ENCODE results near the gene NECTIN2.

DNA sequence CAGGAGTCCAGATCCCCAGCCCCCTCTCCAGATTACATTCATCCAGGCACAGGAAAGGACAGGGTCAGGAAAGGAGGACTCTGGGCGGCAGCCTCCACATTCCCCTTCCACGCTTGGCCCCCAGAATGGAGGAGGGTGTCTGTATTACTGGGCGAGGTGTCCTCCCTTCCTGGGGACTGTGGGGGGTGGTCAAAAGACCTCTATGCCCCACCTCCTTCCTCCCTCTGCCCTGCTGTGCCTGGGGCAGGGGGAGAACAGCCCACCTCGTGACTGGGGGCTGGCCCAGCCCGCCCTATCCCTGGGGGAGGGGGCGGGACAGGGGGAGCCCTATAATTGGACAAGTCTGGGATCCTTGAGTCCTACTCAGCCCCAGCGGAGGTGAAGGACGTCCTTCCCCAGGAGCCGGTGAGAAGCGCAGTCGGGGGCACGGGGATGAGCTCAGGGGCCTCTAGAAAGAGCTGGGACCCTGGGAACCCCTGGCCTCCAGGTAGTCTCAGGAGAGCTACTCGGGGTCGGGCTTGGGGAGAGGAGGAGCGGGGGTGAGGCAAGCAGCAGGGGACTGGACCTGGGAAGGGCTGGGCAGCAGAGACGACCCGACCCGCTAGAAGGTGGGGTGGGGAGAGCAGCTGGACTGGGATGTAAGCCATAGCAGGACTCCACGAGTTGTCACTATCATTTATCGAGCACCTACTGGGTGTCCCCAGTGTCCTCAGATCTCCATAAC lies 59.5 kb downstream of the NECTIN2 start, which contains the start of gene APOE:
- no peak for TF ChIP-seq POLR2A (IDR thresholded peaks at IDR 0.05; ENCODE audit: low read depth, low read length)
- TF ChIP-seq POLR2AphosphoS5 (IDR thresholded peaks at IDR 0.05; ENCODE audit: low read depth, low read length) = no peak
- no peak for TF ChIP-seq TAF1 (IDR thresholded peaks at IDR 0.05; ENCODE audit: borderline replicate concordance, low read depth, low read length)
